Body of pancreas (tissue), 4 donors: Measurements from ENCODE around the gene QTRT2.

Experiments used
- POLR2A ChIP-seq, 3 donors: fragments of 450-650 bp; IDR thresholded peaks; one replicate each; pipeline ENCODE4 v1.6.1; 2016; ENCODE audit warnings: antibody characterized with exemption in 3 of 3, mild to moderate bottlenecking in 2 of 3
- TF ChIP-seq, protein P1 (sequence below), 7 experiments: fragments of 450-650 bp in 4 of 7; fragments of 200-600 bp in 3 of 7; sonication (generic) in 3 of 7; IDR thresholded peaks; one replicate each; pipeline ENCODE4 v1.5.1; 2016 to 2019; ENCODE audit warnings: antibody characterized with exemption in 7 of 7

DNA sequence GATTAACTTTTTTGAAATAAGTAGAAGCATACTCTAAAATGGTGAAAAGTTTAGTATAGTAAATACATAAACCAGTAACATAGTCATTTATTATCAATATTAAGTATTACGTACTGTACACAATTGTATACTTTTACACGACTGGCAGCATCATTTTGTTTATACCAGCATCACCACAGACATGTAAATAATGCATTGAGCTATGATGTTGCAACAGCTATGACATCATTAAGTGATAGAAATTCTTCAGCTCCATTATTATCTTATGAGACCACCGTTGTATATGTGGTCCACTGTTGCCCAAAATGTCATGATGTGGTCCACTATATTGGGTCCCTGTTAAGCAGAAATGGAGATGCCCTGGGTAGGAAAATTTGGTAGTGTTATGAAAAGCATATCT is 71.0 kb downstream of the QTRT2 start:
- TF ChIP-seq, protein P1, sequence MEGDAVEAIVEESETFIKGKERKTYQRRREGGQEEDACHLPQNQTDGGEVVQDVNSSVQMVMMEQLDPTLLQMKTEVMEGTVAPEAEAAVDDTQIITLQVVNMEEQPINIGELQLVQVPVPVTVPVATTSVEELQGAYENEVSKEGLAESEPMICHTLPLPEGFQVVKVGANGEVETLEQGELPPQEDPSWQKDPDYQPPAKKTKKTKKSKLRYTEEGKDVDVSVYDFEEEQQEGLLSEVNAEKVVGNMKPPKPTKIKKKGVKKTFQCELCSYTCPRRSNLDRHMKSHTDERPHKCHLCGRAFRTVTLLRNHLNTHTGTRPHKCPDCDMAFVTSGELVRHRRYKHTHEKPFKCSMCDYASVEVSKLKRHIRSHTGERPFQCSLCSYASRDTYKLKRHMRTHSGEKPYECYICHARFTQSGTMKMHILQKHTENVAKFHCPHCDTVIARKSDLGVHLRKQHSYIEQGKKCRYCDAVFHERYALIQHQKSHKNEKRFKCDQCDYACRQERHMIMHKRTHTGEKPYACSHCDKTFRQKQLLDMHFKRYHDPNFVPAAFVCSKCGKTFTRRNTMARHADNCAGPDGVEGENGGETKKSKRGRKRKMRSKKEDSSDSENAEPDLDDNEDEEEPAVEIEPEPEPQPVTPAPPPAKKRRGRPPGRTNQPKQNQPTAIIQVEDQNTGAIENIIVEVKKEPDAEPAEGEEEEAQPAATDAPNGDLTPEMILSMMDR (IDR thresholded peaks at IDR 0.05), result no peak
- no peak for TF ChIP-seq POLR2A (IDR thresholded peaks at IDR 0.05)
